GM12873 (cell line): ENCODE measurements around the gene CLIP2.
A peak's percentile ranks its signal among the peaks of the same experiment; 100 is the strongest.

ENCODE experiments used
- CTCF ChIP-seq: IDR thresholded peaks from 2 replicates; pipeline ENCODE4 v1.5.1; 2012; ENCODE audit warnings: low read depth, mild to moderate bottlenecking, moderate library complexity, low read length, control low read depth; ENCODE audit not compliant: insufficient read depth; ENCODE audit errors: missing control alignments

The CLIP2 gene

GRCh38 chr7:74410772-74411171, 121.6 kb downstream of the CLIP2 start:
- TF ChIP-seq CTCF: no peak

- no peak for TF ChIP-seq CTCF
Observed at GRCh38 chr7:74412056-74412455, 122.8 kb downstream of the CLIP2 start.

- no peak for TF ChIP-seq CTCF
Observed at GRCh38 chr7:74412603-74413002, 123.4 kb downstream of the CLIP2 start.

- peak; percentile 99 for TF ChIP-seq CTCF
Observed at GRCh38 chr7:74417419-74417971, 128.3 kb downstream of the CLIP2 start.

GRCh38 chr7:74418076-74418475, 128.9 kb downstream of the CLIP2 start:
- no peak for TF ChIP-seq CTCF

GRCh38 chr7:74418538-74418937, 129.3 kb downstream of the CLIP2 start:
- no peak for TF ChIP-seq CTCF

GRCh38 chr7:74420006-74420405, 130.8 kb downstream of the CLIP2 start:
- no peak for TF ChIP-seq CTCF
